ENCODE data around the gene SPACA7.
"Not testable (repeated sequence)": the region's sequence is repeated elsewhere in the genome, so short reads cannot be mapped to it uniquely, and the experiment has no call there.

SPACA7 gene

GRCh38 chr13:112431734-112432133 lies 55.6 kb downstream of the SPACA7 start:
- DNase-seq: no peak

- DNase-seq: not testable (repeated sequence)
These were observed 56.6 kb downstream of the SPACA7 start for GRCh38 chr13:112432734-112433133.

- peak; percentile 57 for DNase-seq
These were observed 57.4 kb downstream of the SPACA7 start for GRCh38 chr13:112433517-112433916.

GRCh38 chr13:112434032-112434431 lies 57.9 kb downstream of the SPACA7 start:
- DNase-seq: peak; percentile 39

GRCh38 chr13:112434937-112435523 lies 58.9 kb downstream of the SPACA7 start:
- peak; percentile 37 for DNase-seq

- peak; percentile 55 for DNase-seq
These were observed 59.8 kb downstream of the SPACA7 start for GRCh38 chr13:112435973-112436372.

GRCh38 chr13:112438094-112438493 lies 61.9 kb downstream of the SPACA7 start:
- DNase-seq: no peak

- DNase-seq: no peak
These were observed 62.4 kb downstream of the SPACA7 start for GRCh38 chr13:112438515-112438914.

GRCh38 chr13:112441226-112441625 lies 65.1 kb downstream of the SPACA7 start:
- DNase-seq: no peak

GRCh38 chr13:112441779-112442310 lies 65.7 kb downstream of the SPACA7 start:
- DNase-seq: no peak

GRCh38 chr13:112442483-112443090 lies 66.4 kb downstream of the SPACA7 start:
- peak; percentile 49 for DNase-seq

GRCh38 chr13:112443191-112443994 lies 67.2 kb downstream of the SPACA7 start:
- DNase-seq: peak; percentile 58

- DNase-seq: peak; percentile 70
These were observed 67.8 kb downstream of the SPACA7 start for GRCh38 chr13:112443995-112444311.

GRCh38 chr13:112444416-112445399 lies 68.6 kb downstream of the SPACA7 start:
- peak; percentile 48 for DNase-seq

GRCh38 chr13:112445411-112446271 lies 69.5 kb downstream of the SPACA7 start:
- peak; percentile 47 for DNase-seq

- DNase-seq: peak; percentile 28
These were observed 70.2 kb downstream of the SPACA7 start for GRCh38 chr13:112446347-112446861.

- DNase-seq: peak; percentile 39
These were observed 70.7 kb downstream of the SPACA7 start for GRCh38 chr13:112446867-112447266.

- peak; percentile 31 for DNase-seq
These were observed 71.2 kb downstream of the SPACA7 start for GRCh38 chr13:112447306-112447705.

- peak; percentile 58 for DNase-seq
These were observed 71.8 kb downstream of the SPACA7 start for GRCh38 chr13:112447761-112448603.
